ENCODE results near the gene POU2F2.
"Not testable (repeated sequence)": the region's sequence is repeated elsewhere in the genome, so short reads cannot be mapped to it uniquely, and the experiment has no call there.

The POU2F2 gene

DNA sequence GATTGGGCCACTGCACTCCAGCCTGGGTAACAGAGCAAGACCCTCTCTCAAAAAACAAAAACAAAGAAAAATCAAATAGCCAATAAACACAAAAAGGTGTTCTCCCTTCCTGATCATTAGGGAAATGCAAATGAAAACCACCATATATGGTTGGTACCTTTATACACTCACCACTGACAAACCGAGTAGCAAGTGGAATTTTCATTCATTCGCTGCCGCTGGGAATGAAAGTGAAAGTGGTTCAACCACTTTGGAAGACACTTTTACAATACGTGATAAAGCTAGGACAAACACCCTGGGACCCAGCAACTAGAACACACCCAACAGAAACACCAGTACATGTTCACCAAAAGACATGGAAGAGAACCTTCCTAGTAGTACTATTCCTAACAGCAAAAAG lies 83.3 kb downstream of the POU2F2 start:
- TF ChIP-seq ZNF274 (IDR thresholded peaks at IDR 0.05; ENCODE audit: low read depth, low read length), result no peak
- H3K4me3 ChIP-seq (ENCODE audit: low read length), result no peak overlapping the region

GRCh38 chr19:42045575-42045974 lies 86.7 kb downstream of the POU2F2 start:
- H3K4me3 ChIP-seq (ENCODE audit: low read length), result no peak overlapping the region
- no peak for TF ChIP-seq ZNF274 (IDR thresholded peaks at IDR 0.05; ENCODE audit: low read depth, low read length)

DNA sequence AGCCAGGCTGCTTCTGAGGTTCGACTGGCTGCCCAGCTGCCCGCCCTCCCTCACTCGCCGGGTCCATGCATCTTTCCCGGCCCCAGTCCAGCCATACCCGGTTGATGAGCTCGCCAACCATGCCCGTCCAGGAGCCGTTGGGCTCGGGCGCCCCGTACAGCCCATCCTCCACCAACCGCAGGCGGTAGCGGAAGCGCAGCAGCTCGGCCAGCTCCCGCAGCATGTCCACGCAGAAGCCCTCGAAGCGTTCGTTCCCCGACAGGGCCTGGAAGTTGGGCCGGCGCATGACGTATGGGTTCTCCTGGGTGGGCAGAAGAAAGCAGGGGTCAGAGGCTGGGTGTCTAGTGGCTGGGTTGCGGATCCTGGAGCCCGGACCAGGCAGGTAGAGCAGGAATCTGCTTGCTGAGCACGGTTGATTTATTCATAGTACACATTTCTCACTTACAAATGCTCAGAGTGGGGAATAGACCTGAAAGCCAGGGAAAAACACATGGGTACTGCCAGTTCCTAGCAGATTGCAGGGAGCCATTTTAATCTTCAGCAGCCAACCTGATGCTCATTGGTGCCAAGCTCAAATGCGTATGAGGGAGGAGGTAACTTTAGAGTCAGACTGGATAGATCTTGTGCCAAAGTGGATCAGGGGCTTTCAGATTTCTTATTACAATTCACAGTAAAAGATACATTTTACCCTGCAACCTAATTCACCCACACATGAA lies 89.6 kb downstream of the POU2F2 start:
- TF ChIP-seq ZNF274 (IDR thresholded peaks at IDR 0.05; ENCODE audit: low read depth, low read length), result no peak
- no peak overlapping the region for H3K4me3 ChIP-seq (ENCODE audit: low read length)

- H3K4me3 ChIP-seq (ENCODE audit: low read length), result not testable (repeated sequence)
Measured at GRCh38 chr19:42040491-42040890, 91.8 kb downstream of the POU2F2 start.

DNA sequence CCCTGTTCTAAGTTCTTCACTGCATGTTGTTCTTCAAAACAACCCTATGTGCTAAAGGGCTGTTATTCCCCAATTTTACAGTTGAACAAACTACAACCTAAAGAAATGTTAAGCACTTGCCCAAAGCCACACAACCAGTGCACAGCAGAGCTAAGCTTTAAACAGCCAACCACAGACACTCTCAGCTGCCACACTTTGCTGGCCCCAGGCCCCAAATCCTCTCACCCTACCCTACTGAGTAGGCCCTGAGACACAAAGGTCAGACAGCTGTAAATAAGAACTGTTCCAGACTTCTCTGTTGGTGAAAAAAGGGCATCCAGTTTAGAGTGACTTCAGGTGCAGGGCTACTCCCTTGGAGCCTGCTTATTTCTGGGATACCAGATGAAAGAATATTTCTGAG lies 92.2 kb downstream of the POU2F2 start:
- H3K4me3 ChIP-seq (ENCODE audit: low read length), result no peak overlapping the region
- no peak for TF ChIP-seq ZNF274 (IDR thresholded peaks at IDR 0.05; ENCODE audit: low read depth, low read length)

GRCh38 chr19:42038666-42039065 lies 93.6 kb downstream of the POU2F2 start:
- H3K4me3 ChIP-seq (ENCODE audit: low read length), result no peak overlapping the region
- no peak for TF ChIP-seq ZNF274 (IDR thresholded peaks at IDR 0.05; ENCODE audit: low read depth, low read length)

- TF ChIP-seq ZNF274 (IDR thresholded peaks at IDR 0.05; ENCODE audit: low read depth, low read length), result no peak
- no peak overlapping the region for H3K4me3 ChIP-seq (ENCODE audit: low read length)
Measured at GRCh38 chr19:42037649-42038048, 94.6 kb downstream of the POU2F2 start.
